Measurements from ENCODE around the gene PHLDA2. TPM values are rescaled to one million over a fixed set of nuclear protein-coding genes. Genes with fewer than 3 reads are reported as not detected.

The PHLDA2 gene
- polyA plus RNA-seq, 1 of the 3 experiments (the other 2 are of a cell fraction): 23.6 TPM

DNA sequence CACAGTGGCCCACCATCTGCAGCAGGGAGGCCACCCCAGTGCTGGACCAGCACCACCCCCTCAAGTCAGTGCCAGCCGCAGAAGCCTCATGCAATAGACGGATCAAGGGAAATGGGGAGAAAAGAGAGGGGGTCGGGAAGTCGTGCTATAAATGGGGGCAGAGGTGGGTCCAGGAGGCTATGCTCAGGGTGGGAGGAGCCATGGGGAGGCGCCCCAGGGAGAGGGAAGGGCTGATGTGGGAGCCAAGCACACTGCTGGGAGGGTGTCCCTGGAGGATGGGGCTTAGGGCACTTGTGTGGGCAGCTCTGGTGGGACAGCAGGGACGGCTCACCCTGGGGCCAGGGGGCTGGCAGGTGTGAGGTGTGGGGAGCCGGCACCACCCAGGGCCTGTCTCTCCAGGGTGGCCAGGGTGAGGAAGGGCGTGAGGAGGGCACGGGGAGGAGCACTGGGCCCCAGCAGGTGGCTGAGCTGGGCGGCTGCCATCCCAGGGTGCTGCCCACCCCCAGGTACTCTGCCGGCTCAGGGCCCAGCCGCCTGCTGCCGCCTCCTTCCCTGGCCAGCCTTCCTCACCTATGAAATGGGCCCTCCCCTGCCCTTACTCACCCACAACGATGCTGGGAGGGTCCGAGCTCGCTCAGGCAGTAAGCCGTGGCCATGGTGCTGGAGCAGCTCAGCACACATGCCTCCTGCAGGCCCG lies 18.0 kb downstream of the PHLDA2 start:
- Histone ChIP-seq H3K27ac (ENCODE audit: low read depth in 2 of 2, low read length in 1 of 2) (no peak overlapping the region), H3K9ac (no peak overlapping the region), H3K4me3 (ENCODE audit: low read depth in 2 of 2, low read length in 1 of 2) (no peak overlapping the region), H3K9me2 (no peaks in the 10 kb centered on the region), H3K36me3 (replicated peaks in 1 of 2; ENCODE audit: control insufficient read depth in 1 of 2, insufficient read depth in 2 of 2, low read length in 1 of 2) (no peaks in the 10 kb centered on the region), H3K4me2 (no peak overlapping the region), H3F3A (replicated peaks; ENCODE audit: insufficient read depth) (no peaks in the 10 kb centered on the region), H2AFZ (ENCODE audit: low read depth) (no peak overlapping the region), H3K4me1 (ENCODE audit: control insufficient read depth in 1 of 2, insufficient read depth in 2 of 2, low read depth in 1 of 2, low read length in 1 of 2) (peaks cover 17 to 25% of the 10 kb centered on the region in 2 experiments; a peak in 3 of 4 replicates), H3K79me2 (ENCODE audit: insufficient read depth) (no peaks in the 10 kb centered on the region), H3K27me3 (ENCODE audit: insufficient read depth) (no peaks in the 10 kb centered on the region), H3K9me3 (no peaks in the 10 kb centered on the region), H4K20me1 (ENCODE audit: insufficient read depth) (no peaks in the 10 kb centered on the region)
- WGBS (ENCODE audit: low lambda C conversion rate): 92% methylated on average over 5 of the region's 18 CpGs
- no peak for TF ChIP-seq GATA2 (CRISPR knock-in tag; IDR thresholded peaks at IDR 0.05)
- no peak for TF ChIP-seq RFX5 (IDR thresholded peaks at IDR 0.05; ENCODE audit: low read length)
- no peak for TF ChIP-seq JUND (IDR thresholded peaks at IDR 0.05)
- TF ChIP-seq, protein P1, sequence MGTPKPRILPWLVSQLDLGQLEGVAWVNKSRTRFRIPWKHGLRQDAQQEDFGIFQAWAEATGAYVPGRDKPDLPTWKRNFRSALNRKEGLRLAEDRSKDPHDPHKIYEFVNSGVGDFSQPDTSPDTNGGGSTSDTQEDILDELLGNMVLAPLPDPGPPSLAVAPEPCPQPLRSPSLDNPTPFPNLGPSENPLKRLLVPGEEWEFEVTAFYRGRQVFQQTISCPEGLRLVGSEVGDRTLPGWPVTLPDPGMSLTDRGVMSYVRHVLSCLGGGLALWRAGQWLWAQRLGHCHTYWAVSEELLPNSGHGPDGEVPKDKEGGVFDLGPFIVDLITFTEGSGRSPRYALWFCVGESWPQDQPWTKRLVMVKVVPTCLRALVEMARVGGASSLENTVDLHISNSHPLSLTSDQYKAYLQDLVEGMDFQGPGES (IDR thresholded peaks at IDR 0.05; ENCODE audit: low read depth, low read length): no peak
- peak; percentile 41 for DNase-seq
- CTCF ChIA-PET: interaction anchor here (1.5 to 2.2 kb wide), 4 partner anchors 19 to 380 kb away, joined by 5 to 10 read pairs (median 8); no protein-coding TSS in a partner anchor
- POLR2A ChIA-PET: no interaction called here

DNA sequence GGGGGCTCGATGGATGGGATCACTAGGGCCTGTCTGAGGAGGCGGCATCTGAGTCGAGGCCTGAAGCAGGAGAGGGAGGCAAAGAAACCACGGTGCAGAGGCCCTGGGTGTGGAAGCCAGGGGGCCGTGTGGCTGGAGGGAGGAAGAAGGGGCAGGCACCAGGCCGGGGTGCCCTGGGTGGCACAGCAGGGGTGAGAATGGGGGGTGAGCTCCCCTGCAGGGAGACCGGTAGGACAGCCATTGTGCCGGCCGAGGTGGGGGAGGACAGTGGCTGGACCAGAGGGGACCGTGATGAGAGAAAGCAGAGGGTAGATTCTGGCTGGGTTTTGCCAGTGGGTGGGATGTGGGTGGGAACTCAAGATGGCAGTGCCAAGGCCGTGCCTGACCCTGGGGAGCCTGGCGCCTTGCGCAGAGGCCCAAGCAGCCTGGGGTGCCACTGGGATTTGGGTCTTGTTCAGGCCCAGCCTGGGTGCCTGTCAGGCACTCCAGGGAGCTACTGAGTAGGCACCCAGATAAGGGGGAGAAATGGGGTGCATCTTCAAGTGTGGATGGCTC lies 18.7 kb downstream of the PHLDA2 start:
- no peak overlapping the region for H3K4me2 ChIP-seq
- POLR2A ChIA-PET: no interaction called here
- H3K27me3 ChIP-seq (ENCODE audit: insufficient read depth): no peaks in the 10 kb centered on the region
- no peaks in the 10 kb centered on the region for H3K9me2 ChIP-seq
- no peak for DNase-seq
- peaks cover 17 to 25% of the 10 kb centered on the region in 2 experiments; a peak in 3 of 4 replicates for H3K4me1 ChIP-seq (ENCODE audit: control insufficient read depth in 1 of 2, insufficient read depth in 2 of 2, low read depth in 1 of 2, low read length in 1 of 2)
- no peaks in the 10 kb centered on the region for H3K36me3 ChIP-seq (replicated peaks in 1 of 2; ENCODE audit: control insufficient read depth in 1 of 2, insufficient read depth in 2 of 2, low read length in 1 of 2)
- no peaks in the 10 kb centered on the region for H3K9me3 ChIP-seq
- H3F3A ChIP-seq (replicated peaks; ENCODE audit: insufficient read depth): no peaks in the 10 kb centered on the region
- no peaks in the 10 kb centered on the region for H3K79me2 ChIP-seq (ENCODE audit: insufficient read depth)
- CTCF ChIA-PET: interaction anchor here (1.7 kb wide), 1 partner anchor 20 kb away, joined by 5 read pairs; no protein-coding TSS in a partner anchor
- no peak overlapping the region for H3K9ac ChIP-seq
- H3K27ac ChIP-seq (ENCODE audit: low read depth in 2 of 2, low read length in 1 of 2): no peak overlapping the region
- H4K20me1 ChIP-seq (ENCODE audit: insufficient read depth): no peaks in the 10 kb centered on the region
- H3K4me3 ChIP-seq (ENCODE audit: low read depth in 2 of 2, low read length in 1 of 2): no peak overlapping the region
- no peak for TF ChIP-seq FOSL2 (IDR thresholded peaks at IDR 0.05; ENCODE audit: borderline replicate concordance, low read depth)
- TF ChIP-seq, protein P2, sequence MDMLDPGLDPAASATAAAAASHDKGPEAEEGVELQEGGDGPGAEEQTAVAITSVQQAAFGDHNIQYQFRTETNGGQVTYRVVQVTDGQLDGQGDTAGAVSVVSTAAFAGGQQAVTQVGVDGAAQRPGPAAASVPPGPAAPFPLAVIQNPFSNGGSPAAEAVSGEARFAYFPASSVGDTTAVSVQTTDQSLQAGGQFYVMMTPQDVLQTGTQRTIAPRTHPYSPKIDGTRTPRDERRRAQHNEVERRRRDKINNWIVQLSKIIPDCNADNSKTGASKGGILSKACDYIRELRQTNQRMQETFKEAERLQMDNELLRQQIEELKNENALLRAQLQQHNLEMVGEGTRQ (IDR thresholded peaks at IDR 0.05; ENCODE audit: borderline replicate concordance, low read depth, low read length): no peak
- no peak for TF ChIP-seq FOXJ3 (CRISPR knock-in tag; IDR thresholded peaks at IDR 0.05)
- no peak for TF ChIP-seq TCF12 (IDR thresholded peaks at IDR 0.05)
- TF ChIP-seq RAD21 (IDR thresholded peaks at IDR 0.05; ENCODE audit: low read length): no peak
- TF ChIP-seq NFIC (IDR thresholded peaks at IDR 0.05; ENCODE audit: borderline replicate concordance): no peak
- TF ChIP-seq NRF1 (IDR thresholded peaks at IDR 0.05; ENCODE audit: low read depth, low read length): no peak
- TF ChIP-seq CHD2 (IDR thresholded peaks at IDR 0.05; ENCODE audit: low read length, partially characterized antibody): no peak
- TF ChIP-seq, protein P3, sequence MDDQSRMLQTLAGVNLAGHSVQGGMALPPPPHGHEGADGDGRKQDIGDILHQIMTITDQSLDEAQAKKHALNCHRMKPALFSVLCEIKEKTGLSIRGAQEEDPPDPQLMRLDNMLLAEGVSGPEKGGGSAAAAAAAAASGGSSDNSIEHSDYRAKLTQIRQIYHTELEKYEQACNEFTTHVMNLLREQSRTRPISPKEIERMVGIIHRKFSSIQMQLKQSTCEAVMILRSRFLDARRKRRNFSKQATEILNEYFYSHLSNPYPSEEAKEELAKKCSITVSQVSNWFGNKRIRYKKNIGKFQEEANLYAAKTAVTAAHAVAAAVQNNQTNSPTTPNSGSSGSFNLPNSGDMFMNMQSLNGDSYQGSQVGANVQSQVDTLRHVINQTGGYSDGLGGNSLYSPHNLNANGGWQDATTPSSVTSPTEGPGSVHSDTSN (IDR thresholded peaks at IDR 0.05): no peak
- no peak for TF ChIP-seq TAF1 (IDR thresholded peaks at IDR 0.05; ENCODE audit: borderline replicate concordance, low read depth, low read length)
- TF ChIP-seq SIN3A (IDR thresholded peaks at IDR 0.05; ENCODE audit: borderline replicate concordance, low read depth, low read length): no peak
- WGBS (ENCODE audit: low lambda C conversion rate): 93% methylated on average over 13 of the region's 13 CpGs
- H2AFZ ChIP-seq (ENCODE audit: low read depth): no peak overlapping the region
